HG02642 (cell line): Measurements from ENCODE around the gene TASOR2.

Experiments
- ATAC-seq: cut with Tn5 transposase; IDR thresholded peaks from one replicate; pipeline ENCODE4 v1.9.1; 2021; ENCODE audit warnings: mild to moderate bottlenecking; ENCODE audit not compliant: unreplicated experiment, poor library complexity

The TASOR2 gene

DNA sequence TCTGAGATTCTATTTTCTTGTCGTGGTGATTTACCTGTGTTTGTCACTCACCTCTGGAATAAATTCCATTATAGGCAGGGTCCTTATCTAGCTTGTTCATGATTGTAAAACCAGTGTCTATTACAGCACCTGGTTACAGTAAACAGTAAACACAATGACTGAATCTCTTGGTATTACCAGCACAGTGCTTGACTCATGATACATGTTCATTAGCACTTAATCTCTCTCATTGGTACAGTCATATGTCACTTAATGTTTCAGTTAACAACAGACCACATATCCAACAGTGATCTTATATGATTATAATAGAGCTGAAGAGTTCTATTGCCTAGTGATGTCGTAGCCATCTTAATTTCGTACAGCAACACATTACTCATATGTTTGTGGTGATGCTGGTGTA lies 1.6 kb upstream of the TASOR2 start:
- no peak for ATAC-seq

DNA sequence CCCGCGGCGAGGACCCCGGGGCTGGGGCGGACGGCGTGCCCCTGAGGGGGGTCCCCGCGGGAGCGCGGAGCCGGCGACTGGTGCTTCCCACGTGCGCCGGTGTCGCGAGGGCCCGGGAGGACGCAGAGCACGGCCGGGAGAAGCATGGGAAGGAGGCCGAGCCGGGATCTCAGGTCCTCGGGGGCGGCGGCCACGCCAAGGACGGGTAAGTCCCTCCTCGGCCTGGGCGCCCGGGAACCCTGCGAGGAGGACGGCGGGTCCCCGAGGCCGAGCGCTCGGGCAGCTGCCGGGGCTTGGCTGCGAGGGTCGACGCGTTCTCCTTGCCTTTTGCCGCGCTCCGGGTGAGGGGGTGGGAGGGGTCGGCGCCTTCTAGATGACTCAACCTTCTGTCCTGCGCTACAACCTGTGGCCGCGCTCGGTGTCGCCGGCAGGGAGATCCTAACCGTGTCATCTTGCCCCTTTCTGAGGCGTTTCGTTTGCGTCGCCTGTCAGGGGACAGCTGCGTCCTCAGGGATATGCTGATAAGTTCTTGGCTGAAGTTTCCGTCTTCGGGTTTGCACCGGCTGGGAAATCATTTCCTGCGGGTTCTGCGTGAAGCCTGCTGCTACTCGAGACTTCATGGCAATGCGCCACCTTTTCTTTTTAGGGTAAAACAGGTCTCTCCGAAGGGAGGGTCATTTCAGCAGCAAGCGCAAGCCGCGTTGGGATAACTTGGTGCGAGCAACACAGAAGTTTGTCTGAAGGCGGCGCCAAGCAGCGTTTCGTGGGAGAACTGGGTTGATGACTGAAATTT lies 529 bp downstream of the TASOR2 start:
- ATAC-seq: peak; percentile 49

DNA sequence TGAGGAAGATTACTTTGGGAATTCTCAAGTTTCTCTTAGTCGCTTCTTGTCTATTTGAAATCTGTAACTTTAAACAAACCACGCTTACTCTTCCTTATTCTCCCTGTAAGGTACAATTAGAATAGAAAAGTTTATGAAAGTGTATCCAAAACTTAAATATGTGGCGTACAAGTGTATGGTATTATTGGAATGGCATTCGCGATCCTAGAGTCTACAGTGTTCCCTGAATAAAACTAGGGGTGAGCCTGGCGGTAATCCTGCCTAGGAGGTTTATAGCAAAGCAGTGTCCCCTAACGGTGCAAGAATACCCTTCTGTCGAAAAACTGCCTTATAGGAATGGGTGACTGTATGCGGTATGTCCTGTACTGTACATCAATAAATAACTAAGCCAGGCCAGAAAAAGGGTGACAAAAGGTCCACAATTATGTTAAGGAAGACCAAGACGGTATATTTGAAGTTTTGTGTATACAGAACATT lies 1.2 kb downstream of the TASOR2 start:
- no peak for ATAC-seq

DNA sequence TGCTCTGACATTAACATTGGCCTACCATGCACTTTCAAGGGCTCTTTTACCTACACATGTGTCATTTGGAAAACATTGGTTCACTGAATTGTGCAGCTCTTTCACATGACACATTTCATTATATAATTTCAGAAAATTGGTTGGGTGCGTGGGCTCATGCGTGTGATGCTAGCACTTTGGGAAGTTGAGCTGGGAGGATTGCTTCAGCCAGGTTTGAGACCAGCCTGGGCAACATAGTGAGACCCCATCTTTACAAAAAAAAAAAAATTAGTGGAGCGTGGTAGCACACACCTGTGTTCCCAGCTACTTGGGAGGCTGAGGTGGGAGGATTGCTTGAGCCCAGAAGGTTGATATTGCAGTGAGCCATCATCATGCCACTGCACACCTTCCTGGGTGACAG lies 3.9 kb downstream of the TASOR2 start:
- ATAC-seq: no peak

DNA sequence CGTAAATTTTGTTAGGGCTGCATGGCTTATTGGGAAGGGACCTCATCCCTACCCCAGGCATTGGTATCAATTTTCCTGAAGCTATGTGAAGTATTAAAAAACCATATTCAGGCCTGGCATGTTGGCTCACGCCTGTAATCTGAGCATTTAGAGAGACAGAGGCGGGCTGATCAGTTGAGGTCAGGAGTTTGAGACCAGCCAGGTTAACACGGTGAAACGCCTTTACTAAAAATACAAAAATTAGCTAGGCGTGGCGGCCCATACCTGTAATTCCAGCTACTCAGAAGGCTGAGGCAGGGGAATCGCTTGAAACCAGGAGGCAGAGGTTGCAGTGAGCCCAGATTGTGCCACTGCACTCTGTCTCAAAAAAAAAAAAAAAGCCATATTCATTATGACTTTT lies 7.1 kb downstream of the TASOR2 start:
- ATAC-seq: no peak

DNA sequence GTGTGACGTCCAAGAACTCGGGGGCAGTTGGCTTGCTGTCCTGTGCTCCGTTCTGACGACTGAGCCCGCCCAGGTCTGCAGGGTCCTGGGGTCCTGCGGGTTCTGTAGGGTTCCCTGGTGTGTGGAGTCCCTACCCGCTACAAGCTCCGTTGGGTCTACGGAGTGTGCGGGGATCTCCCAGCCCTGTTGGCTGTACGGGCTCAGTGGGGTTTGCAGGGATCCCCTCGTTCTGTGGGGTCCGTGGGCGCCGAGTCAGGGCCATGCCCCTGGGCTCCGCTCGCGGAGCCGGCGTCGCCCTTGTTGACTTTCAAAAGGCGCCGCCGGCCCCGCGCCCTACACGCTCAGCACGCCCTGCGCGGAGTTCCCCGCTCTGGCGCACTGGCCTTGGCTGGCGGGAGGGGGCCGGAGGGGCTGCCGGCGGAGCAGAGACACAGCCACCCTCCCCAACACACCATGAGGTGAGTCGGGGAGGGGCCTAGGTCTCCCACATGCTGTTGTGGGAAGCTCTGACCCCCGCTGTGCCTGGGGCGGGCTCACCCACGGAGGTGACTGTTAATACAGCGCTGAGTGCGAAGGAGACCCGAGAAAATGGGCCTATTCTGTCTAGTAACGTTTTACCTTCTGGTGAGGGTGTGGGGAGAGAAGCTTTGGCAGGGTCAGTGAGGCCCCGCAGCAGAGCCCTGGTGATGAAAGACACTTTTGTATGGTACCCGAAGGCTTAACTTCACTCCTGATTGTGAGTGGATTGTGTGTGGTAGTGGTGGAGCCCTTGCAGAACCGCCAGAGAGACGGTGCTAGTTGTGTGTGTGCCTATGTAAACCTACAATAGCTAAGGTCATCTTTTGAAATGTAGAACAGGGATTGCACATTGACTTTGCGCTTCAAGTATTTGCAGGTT lies 8.1 kb downstream of the TASOR2 start:
- peak; percentile 86 for ATAC-seq

DNA sequence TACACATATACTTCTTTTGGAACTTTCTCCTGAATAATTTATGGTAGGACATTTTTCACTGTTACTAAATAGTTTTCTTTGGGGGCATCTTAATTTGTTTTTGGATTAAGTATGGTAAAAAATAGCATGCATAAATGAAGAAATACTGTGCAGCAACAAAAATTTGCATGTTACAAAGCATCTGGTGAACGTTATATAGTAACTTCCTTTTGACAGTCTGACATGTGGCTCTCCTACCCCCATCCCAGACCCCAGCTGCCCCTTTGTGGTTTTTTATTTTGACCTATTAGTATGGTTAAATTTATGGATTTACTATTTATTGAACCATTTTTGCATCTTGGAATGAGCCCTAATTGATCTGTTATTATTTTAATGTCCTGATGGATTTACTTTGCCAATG lies 9.9 kb downstream of the TASOR2 start:
- no peak for ATAC-seq

DNA sequence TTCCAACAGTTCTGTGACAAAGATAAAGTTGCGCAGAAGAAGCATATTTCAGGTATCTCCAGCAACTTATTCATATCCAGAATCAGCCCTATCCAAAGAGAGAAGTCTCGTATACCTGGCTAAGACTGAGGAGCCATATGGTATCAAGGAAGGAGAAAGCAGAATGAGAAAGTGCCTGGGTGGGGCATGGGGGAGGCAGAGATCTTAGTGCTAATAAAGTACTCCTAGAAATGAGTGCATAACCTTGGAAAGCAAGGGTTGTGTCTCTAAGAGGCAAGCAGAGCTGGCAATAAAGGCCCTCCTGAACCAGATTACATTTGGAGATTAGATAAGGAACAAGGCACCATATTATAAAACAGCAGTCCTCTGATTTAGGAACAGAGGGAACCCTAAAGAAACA lies 12.7 kb downstream of the TASOR2 start:
- no peak for ATAC-seq

DNA sequence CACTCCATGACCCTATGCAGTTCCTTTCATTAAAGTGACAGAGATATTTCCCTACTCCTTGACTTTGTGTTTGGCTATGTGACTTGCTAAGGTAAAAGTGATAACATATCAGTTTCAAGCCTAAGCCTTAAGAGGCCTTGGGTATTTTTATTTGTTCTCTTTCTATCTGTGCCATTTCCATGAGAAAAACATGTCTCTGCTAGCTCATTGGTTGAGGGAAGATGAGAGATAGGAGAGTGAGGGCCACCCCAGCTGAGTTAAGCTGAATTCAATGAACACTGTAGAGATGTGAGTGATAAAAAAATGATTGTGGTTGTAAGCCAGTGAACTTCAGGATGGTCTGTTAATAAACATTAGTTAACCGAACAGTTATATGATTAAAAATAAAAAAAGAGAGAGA lies 13.4 kb downstream of the TASOR2 start:
- ATAC-seq: no peak

DNA sequence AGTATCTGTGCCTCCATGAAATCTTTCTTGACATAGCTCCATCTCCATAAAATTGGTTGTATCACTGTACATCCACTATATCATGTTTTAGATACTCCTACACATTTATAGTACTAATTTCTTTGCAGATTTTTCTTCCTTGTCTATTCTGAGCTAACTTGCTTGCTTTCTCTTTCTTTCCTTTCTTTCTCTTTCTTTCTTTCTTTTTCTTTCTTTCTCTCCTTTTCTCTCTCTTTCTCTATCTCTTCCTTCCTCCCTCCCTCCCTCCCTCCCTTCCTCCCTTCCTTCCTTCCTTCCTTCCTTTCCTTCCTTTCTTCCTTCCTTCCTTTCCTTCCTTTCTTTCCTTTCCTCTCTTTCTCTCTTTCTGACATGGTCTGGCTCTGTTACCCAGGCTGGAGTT lies 23.7 kb downstream of the TASOR2 start:
- ATAC-seq: no peak

DNA sequence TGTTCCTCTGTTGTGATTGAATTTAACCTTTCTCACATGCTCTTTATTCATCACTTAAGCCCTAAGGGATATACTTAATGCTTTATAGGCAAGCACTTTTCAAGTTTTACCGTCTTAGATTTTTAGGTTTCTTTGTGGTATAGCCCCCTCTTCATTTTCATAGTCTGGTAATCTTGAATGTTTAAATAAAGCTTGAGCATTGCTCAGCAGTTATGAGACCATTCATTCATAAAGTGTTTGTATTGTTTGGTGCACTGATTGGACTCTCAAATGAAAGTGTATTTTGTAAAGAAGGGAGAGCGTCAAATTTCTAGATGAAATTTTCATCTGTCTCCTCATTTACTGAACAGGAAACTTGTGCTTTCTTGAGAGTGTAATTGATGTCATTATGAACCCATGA lies 25.2 kb downstream of the TASOR2 start:
- ATAC-seq: no peak

DNA sequence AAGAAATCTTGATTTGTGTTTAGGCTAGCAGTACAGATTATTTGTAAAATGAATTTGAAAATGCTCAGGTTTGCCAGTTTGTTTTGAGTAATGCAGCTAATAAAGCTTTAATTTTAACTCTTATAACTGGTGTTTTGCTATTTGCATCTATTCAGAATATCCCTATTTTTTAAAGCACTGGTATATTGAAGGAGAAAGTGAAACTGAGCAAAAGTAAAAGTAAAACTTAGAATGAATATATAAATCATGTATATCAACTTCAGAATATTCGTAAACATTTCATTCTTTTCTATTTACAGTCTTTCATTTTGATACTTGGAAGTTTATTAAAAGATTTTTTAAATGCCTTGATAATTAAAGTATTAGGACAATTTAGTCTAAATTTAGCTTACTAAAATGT lies 26.2 kb downstream of the TASOR2 start:
- ATAC-seq: no peak

DNA sequence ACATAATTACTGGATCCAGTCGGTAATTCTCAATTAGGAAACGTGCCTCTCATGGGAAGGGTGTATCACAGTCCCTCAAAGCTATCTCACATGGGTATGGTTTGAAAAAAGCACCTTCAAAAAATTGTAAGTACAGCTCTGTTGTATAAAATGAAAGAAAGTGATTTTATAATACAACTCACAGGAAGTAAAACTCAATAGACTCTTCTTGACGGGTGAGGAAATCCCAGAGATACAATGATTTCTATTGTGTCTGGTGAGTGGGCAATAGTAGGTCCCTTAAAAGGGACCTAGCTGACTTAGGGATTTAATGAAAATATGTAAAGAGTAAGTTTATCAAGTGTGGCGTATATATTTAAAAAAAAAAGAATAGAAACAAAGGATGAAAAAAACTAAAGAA lies 27.0 kb downstream of the TASOR2 start:
- ATAC-seq: no peak

DNA sequence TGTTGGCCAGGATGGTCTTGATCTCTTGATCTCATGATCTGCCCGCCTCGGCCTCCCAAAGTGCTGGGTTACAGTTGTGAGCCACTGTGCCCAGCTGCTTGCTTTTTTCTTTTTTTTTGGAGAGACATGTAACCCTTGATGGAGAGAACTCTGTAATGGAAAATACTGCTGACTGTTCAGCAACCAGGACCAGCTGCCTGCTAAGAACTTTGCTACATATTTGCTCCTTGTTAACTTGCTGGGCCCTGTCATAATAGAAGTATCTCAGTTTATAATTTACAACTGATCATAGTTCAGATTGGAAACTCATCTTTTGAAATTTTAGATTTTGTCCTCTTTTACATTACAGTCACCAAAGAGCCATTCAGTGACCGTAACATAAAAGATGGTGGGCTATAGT lies 34.9 kb downstream of the TASOR2 start:
- no peak for ATAC-seq

DNA sequence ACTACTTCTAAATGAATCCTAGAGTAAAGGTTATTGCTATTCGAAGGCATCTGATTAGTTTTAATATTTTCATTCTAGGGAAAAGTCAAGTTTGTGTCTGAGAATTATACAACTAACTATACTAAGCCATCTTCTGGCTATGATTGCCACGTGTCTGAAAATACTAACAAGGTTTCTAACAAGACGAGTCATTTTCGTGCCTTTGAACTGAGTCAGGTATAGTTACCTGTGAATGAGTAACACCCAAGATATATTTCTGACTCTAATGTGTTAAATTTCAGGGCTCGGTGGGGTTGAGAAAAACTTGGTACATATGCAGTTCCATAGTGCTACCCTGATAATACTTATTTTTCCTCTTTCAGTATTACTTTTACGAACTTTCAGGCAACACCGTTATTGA lies 35.5 kb downstream of the TASOR2 start:
- ATAC-seq: no peak

DNA sequence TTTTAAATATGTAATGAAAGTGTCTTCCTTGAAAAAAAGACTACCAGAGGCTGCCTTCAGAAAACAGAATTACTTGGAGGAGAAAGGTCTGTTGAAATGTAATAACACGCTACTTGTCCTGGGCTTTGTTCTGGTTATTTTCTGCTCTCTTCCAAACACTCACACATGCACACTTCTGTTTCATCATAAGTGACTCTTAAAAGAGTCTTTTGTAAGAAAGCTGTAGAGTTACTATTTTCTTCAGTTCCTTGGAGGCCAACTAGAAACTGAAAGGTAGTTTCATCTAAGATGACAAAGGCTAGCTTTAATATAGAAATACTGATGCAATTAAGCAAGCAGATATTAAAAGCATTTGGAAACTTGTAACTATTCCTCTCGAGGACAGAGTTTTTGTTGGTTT lies 39.1 kb downstream of the TASOR2 start:
- ATAC-seq: no peak

DNA sequence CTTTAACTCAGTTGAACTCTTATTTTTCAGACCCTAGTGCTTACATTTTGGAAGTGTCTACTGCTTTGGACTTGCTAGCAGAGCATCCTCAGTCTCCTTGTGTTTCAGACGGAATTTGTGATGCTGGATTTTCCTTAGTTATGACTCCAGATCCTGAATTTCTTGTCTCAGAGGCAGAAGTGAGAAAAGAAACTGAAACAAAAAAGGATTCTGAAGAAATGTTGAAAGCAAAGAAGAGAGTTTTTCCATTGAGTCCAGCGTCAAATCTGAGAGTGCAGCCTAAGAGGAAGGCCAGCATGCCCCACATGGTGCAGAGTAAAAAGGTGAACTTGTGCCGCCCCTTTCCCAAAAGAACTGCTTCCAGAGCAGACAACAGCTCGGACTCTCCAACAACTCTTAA lies 46.1 kb downstream of the TASOR2 start:
- ATAC-seq: no peak

DNA sequence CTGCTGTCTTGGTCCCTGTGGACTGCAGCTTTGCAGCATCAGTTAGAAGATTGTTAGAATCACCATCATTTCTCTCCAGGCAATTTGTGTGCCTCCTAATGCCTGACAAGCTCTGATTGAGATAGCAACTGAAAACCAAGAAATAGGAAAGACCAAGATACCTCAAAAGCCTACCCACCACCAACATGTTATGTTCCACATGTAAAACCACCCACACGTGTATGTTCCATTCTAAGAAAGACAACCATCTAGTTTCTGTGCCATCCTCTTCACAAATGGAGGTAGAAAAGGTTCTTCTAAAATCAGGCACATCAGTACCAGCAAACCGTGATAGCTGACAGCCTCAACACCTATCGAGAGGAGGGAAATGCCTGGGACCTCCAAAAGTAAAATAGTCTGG lies 46.9 kb downstream of the TASOR2 start:
- ATAC-seq: no peak

DNA sequence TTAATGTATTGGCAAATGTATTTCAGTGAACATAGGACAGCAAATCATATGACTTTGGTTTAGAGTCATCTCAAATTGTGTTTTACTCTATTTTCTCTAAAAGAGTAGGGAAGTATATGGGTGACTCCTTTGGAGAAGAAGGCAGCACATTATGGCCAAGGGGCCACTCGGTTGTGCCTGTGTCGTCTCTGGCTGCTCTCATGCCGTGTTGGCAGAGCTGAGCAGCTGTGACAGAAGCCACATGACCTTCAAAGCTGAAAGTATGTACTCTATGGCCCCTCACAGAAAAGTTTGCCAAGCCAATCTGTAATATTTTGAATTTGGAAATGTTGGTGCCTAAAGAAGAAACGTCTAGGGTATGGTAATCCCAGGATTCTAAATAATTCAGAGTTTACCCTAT lies 47.5 kb downstream of the TASOR2 start:
- no peak for ATAC-seq
